IPS-18c (cell line): ENCODE measurements around the gene PIGS.
"Not testable (repeated sequence)": the region's sequence is repeated elsewhere in the genome, so short reads cannot be mapped to it uniquely, and the experiment has no call there.

Experiments used
- H3K4me3 ChIP-seq: 2 replicates; pipeline ENCODE4 v1.7.0; 2013; ENCODE audit warnings: low read depth, mild to moderate bottlenecking, low read length, moderate library complexity; ENCODE audit not compliant: insufficient read depth
- H3K9me3 ChIP-seq: one replicate; pipeline ENCODE4 v1.6.1; 2013; ENCODE audit warnings: mild to moderate bottlenecking, low read length, moderate library complexity; ENCODE audit not compliant: control insufficient read depth, insufficient read depth

PIGS gene

DNA sequence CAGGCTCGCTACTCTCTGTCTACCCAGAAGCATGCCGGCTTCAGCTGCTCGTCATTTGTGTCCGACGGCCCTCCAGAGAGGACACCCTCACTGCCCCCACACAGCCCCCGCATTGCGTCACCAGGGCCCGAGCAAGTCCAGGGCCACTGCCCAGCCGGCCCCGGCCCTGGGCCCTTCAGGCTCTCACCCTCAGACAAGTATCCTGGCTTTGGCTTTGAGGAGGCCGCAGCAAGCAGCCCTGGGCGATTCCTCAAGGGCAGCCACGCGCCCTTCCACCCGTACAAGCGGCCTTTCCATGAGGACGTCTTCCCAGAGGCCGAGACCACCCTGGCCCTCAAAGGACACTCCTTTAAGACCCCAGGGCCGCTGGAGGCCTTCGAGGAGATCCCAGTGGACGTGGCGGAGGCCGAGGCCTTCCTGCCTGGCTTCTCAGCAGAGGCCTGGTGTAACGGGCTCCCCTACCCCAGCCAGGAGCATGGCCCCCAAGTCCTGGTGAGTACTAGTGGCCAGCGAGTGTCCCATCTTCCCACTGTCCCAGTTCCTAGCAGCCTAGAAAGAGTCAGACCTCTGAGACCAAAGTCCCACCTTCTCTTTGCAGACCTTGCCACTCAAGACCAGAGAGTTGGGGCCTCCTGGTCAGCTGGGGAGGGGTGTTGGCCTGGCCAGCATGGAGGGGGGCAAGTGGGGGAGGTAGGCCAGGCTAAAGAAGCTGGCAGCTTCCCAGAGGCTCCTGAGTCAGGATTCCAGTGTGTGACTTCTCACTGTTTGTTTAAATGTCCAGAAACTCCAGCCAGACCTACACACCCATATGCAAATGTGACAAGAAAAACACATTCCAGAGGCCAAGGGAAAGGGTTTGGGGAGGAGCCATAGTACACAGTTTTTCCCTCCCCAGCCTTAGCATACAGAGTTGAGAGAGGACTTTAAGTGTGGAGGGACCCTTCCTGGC lies 46.6 kb downstream of the PIGS start:
- no peaks in the 10 kb centered on the region for H3K9me3 ChIP-seq
- no peak overlapping the region for H3K4me3 ChIP-seq

DNA sequence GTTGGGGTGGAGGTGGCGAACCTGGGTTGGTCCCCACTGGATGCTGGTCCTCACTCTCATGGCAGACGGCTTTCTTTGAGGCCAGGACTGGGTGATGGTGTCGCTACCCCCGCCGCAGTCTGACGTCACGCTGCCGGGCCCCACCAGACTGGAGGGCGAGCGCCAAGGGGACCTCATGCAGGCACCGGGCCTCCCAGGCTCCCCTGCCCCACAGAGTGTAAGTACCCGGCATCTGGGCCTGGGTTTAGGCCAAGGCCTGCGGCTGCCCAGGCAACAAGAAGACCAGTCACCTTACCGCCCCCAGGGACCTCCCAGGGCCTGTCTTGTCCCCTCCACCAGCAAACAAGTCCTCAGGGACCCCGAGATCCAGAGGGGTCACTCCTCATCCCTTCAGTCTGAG lies 47.4 kb downstream of the PIGS start:
- H3K4me3 ChIP-seq: no peak overlapping the region

DNA sequence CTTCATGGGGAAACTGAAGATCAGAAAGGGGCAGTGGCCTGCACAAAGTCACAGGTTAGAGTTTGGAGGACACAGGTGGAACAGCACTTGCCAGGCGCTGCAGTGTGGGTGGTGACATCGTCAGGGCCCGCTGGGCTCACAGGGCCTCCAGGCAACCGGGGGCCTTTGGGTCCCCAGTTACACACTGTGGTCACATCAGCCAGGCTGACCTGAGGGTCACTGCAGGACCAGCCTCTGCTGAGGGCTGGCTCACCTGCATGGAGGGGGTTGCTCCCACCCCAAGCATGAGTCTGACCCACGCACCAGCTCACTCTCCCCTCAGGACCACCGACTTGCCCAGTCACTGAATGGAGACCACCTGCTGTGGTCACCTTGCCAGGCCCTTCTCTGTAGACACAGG lies 48.1 kb downstream of the PIGS start:
- H3K4me3 ChIP-seq: no peak overlapping the region
- H3K9me3 ChIP-seq: no peaks in the 10 kb centered on the region

More for the DNA sequence above, 47.4 kb downstream of the PIGS start:
- H3K9me3 ChIP-seq: no peaks in the 10 kb centered on the region

DNA sequence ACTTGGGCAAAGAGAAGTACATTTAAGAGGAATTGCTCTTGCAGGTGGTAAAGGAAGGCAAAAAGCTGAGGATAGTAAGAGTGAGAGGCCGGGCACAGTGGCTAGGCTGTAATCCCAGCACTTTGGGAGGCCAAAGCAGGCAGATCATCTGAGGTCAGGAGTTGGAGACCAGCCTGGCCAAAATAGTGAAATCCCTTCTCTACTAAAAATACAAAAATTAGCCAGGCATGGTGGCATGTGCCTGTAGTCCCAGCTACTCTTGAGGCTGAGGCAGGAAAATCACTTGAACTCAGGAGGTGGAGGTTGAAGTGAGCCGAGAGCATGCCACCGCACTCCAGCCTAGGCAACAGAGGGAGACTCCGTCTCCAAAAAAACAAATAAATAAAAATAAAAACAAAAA lies 49.0 kb downstream of the PIGS start:
- H3K4me3 ChIP-seq, H3K9me3 ChIP-seq: not testable (repeated sequence)

DNA sequence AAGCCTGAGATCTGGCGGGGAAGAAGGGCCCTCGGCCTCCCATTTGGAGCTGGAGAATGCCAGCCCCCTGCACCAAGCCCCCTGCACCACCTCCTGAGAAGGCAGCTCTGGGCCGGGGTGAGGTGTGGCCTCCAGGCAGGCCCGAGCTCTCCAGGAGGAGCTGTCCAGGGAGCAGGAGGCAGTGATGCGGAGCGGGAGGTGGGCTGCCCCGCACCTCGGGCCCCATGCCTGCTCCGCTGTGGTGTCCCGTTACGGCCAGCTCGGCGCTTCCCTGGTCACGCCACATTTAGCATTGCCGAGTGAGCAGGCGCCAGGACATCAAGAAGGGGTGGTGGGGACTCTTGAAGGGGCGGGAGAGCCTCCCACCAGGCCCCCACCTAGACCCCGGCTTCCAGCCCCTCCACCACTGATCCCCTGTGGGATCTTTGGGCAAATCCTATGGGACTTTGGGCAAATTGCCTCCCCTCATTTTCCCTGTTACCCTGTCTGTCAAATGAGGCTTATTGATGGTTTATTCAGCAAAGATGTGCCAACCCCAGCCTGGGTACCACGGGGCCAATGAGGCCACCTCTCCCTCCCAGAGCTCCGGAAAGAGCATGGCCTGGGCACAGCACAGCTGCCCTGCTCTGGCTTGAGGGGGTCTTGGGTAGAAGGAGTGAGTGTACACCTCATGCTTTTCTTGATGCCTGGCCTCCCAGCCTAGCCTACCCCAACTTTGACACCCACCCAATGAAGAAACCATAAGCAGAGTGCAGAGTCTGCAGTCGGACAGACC lies 49.8 kb downstream of the PIGS start:
- no peaks in the 10 kb centered on the region for H3K9me3 ChIP-seq
- H3K4me3 ChIP-seq: no peak overlapping the region

DNA sequence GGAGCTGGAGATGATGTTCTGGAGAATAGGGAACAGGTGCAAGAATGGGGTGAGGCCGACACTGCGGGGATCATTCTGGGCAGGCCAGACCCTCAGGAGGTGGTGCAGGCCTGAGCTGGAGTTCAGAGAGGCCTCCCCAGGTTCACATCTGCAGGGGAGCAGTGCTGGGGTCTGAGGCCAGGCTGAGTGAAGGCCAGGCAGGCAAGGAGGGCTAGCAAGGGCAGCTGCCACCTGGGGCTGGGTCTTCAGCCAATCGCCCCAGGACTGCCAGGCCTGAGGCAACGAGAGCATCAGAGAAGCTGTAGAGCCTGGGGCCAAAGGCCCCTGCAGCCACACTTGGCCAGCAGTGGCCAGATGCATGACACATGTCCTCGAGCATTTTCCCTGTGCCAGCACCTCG lies 50.6 kb downstream of the PIGS start:
- Histone ChIP-seq H3K4me3 (no peak overlapping the region), H3K9me3 (no peaks in the 10 kb centered on the region)

DNA sequence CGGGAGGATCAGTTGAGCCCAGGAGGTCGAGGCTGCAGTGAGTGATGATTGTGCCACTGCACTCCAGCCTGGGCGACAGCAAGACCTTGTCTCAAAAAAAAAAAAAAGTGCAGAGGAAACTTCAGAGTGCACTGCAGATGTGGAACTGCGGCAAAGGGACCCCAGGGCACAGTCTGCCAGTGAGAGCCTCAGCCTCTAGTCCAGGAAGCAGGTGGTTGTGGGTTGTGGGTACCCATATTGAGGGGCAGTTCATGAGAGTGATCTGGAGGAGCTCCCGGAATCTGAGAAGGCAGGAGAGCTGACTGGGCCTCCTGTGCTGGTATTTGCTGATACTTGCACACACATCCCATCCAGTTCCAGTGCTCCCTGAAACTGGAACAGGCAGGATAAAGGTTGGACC lies 52.1 kb downstream of the PIGS start:
- no peak overlapping the region for H3K4me3 ChIP-seq
- no peaks in the 10 kb centered on the region for H3K9me3 ChIP-seq

DNA sequence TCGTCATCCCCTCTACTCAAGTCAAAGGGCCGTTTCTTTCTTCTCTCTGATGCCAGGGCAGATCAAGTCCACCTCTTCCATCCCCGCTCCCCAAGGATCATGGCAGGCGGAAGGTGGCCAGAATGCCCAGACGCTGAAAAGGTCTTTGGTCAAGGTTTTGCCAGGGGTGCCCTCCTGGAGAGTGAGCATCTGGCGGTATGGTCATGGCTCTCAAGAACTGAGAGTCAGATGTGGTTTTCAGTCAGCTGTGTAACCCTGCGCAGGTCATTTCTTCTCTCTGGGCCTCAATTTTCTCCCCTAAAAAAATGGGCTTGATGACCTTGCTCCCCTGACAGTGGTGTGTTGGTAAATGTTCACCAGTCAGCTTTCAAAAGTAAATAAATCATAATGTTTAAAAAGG lies 52.7 kb downstream of the PIGS start:
- H3K4me3 ChIP-seq: no peak overlapping the region
- H3K9me3 ChIP-seq: no peaks in the 10 kb centered on the region

DNA sequence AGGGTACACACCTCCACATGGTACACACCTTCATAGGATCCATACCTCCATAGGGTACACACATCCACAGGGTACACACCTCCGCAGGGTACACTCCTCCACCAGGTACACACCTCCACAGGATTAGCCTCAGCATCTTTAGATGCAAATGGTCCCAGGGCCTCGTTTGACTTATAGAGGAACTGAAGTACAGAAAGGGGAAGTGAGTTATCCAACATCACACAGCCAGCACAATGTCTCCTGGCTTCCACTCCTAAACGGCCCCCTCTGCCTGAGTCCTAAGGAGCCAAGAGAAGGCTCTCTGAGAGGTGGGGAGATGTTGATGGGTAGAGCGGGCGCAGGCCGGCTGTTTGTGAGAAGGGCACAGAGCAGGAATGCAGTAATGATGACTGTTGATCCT lies 53.2 kb downstream of the PIGS start:
- no peak overlapping the region for H3K4me3 ChIP-seq
- no peaks in the 10 kb centered on the region for H3K9me3 ChIP-seq

DNA sequence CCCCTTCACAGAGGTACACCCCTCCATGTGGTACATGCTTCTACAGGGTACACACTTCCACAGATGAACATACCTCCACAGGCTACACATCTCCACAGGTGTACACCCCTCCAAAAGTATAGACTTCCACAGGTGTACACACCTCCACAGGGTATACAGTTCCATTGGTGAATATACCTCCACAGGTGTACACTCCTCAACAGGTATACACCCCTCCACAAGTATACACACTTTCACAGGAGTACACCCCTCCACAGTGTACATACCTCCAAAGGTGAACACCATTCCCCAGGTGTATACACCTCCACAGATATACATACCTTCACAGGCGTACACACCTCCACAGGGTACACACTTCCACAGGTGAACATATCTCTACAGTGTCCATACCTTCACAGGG lies 55.8 kb downstream of the PIGS start:
- Histone ChIP-seq H3K9me3 (no peaks in the 10 kb centered on the region), H3K4me3 (no peak overlapping the region)

DNA sequence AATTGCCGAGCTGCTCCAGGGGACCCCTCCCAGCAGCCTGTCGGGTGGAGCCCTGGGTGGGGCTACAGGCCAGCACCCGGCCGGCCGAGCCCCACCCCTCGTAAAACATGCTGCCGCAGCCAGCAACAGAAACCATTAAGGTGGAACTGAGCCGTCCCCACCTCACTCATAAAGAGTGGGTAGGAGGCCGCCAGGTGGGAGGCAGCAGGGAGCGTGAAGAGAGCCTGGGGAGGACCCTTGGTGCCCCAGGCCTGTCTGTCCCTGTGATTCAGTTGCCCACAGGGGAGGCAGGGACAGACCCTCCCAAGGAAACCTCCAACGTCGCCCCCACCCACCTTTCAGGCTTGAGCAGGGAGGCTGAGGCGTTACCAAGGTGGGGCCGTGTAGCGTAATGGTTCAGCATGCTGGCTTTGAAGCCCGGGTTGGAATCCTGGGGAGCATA lies 56.7 kb downstream of the PIGS start:
- Histone ChIP-seq H3K9me3 (peaks cover 3% of the 10 kb centered on the region), H3K4me3 (no peak overlapping the region)

DNA sequence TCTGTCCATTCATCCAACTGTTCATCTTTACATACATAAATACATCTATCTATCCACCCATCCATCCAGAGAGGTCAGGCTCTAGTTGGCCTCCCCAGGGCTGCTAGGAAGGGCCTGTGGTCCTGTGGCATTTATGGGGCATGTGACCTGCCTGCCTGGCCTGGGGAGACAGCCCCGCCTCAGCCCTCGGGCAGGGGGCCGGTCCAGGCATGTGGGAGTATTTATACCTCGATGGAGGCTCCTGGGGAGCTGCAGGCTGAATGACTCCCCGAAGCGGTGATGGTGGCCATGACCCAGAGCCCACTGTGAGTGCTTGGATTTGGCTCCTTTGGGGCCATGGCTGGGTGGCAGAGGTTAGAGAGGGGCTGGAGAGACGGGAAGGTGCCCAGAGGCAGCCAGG lies 57.8 kb downstream of the PIGS start:
- H3K9me3 ChIP-seq: peaks cover 3% of the 10 kb centered on the region

DNA sequence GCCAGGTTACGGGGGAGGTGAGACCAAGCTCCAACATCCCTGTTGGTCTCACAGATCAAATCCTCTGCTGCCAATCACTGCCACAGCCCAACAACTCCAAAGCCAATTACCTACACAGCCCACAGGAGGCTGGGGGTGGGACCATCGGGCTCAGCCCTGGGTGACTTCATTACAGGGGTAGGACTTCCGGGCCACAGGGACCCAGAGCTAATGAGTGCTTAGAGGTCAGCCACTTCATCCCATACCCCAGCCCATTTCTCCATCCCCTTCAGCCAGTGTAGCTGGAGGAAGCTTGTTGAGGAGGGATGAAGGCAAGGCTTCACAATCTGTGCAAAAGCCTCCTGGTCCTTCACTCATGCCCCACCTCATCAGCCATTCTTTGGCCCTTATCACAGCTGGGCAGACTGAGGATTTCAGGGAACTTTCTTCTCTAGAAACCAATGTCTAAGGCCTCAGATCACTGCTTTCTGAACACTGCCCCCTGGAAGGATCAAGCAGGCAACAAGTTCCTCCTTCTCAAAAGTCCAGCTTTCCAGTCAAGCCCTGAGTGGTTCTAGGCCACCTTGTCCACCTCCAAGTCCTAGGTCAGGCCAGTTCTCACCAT lies 59.4 kb downstream of the PIGS start:
- H3K9me3 ChIP-seq: peaks cover 3% of the 10 kb centered on the region
- no peak overlapping the region for H3K4me3 ChIP-seq

More for the DNA sequence above, 57.8 kb downstream of the PIGS start:
- no peak overlapping the region for H3K4me3 ChIP-seq

DNA sequence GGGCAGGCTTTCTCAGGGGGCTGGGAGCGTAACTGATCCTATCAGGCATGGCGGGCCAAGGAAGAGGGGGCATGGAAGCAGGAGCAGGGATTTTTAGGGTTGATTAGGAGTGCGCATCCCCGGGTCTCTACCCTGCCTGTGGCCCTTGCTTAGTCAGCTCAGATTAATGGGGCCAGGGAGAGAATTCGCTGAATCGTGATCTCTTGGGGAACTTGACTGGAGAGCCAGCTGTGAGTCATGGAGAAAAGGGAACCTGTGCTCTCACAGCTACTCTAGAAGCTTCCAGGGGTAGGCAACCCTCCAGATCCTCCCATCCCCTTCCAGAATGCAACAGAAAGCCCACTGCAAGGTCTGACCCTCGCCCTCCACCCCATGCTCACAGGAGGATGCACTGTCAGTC lies 61.5 kb downstream of the PIGS start:
- no peak overlapping the region for H3K4me3 ChIP-seq
- H3K9me3 ChIP-seq: peaks cover 3% of the 10 kb centered on the region

DNA sequence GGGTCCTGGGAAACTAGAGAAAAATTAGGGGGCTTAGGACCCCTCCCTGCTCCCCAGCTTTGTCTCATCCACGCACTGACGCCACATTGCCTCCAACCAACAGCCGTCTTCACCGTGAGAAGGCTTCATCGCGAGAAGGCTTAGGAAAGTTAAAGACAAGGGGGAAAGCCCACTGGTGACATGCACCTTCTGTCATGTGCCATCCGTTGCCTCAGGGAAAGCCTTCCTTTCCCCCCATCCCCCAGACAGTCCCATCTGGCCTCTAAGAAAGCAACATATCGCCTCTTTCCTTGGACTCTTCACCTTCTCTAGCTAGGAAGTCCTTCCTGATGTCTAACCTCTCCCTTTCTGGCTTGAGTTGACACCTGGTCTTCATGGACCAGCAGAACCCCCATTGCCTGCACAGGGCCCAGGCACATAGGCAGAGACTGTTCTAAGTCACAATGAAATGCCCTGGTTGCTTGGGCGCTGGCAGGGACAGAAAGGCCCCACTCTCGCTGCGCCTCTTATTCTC lies 63.1 kb downstream of the PIGS start:
- Histone ChIP-seq H3K4me3 (no peak overlapping the region), H3K9me3 (peaks cover 3% of the 10 kb centered on the region)

DNA sequence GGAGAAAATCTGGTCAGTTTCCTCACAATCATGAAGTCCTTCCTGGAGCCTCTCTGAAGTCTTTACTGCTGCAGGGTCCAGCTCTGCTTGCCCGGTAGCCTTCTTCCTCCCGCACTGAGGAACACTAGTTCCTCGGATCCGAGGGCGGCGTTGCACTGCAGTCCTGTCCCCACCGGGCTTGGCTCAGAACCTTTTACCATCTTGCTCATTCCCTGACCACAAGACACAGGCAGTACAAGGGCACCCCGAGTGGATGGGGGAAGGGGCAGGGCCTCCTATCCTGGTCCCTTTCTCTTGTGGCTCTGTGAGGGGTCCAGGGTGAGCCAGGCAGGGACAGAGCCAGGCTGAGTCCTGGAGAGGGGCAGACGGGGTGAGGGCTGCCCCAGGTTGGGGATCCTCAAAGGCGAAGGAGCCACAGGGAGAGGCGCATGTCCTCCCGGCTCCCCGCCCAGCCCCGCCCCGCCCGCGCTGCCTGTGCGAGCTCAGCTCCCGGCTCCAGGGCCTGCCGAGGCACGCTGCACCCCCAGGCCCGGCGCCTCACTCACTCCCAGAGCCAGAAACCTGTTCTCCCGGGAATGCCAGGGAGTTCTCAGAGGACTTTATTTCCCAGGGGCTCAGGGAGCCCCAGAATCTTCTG lies 63.6 kb downstream of the PIGS start:
- H3K9me3 ChIP-seq: peaks cover 3% of the 10 kb centered on the region
- no peak overlapping the region for H3K4me3 ChIP-seq

DNA sequence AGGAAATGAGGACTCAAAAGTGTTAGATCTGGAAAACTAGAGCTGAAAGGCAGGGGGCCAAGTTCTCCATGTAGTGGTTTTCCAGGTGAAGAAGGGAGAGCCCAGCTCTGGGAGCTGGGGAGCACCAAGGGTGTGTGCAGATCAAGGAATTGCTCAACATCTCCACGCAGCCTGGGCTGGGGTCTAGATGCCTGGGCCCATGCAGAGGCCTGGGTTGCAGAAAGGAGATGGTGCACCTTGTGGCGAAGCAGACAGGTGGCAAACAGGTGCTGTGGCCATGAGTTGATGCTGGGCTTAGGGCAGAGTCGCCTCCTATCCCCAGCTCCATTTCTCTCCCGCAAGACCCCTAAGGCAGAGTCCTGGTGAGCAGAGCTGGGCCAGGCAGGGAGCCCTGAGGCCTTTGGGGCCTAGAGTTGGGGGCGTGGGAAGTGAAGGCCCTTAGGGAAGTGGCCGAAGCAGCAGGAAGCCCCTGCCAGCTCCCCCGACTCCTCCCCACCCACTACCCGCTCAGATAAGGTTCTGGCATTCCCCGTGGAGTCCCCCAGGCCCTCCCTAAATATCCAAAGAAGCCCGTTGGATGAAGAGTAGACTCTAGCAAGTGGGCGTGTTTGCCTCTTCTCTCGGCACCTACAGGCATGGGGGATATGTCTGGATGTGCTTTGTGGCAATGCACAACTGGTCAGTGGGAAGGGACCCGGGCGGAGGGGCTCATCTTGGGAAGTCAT lies 64.4 kb downstream of the PIGS start:
- no peak overlapping the region for H3K4me3 ChIP-seq

More for the DNA sequence above, 64.4 kb downstream of the PIGS start:
- peaks cover 3% of the 10 kb centered on the region for H3K9me3 ChIP-seq
